NCI-H774 (cell line): Measurements from ENCODE around the gene SBNO2.
"Not testable (repeated sequence)": the region's sequence is repeated elsewhere in the genome, so short reads cannot be mapped to it uniquely, and the experiment has no call there.

Experiments
- DNase-seq: peaks from one replicate; lab custom pipeline; 2025; lab: John Stamatoyannopoulos, UW

Gene SBNO2

DNA sequence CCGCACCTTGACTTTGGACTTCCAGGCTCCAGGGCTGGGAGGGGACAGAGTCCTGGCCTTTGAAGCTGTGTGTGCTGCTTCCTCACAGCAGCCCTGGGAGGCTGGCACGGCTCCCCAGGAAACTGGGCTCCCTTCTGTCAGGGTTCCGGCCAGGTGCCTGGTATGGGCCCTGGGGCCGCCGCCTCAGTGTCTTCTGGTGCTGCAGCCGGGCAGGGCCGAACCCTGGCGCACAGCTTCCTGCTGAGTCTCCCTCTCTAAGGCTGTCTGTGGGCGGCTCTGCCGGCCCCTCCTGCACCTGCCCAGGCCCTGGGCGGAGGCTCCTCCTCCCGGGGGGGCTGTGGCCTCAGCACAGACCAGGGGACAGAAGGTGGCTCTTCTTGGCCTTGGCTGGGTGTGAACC lies 37.9 kb downstream of the SBNO2 start:
- DNase-seq: no peak

DNA sequence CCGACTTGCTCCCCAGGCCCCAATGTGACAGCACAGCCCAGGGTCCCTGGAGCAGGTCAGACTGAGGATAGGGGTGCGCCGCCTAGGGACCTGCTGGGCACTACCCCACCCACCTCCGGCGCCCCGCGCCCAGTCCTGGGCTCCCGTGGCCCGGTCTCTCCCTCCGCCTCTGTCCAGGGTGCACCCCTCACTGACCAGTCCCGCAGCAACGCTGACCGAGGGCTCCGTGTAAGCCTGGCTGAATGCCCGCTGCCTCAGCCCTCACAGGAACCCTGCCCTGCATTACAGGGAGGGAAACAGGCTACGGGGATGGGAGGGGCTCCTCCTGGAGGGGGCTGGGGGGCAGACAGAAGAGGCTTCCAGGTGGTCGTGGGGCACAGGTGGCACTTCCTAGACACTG lies 38.6 kb downstream of the SBNO2 start:
- DNase-seq: no peak

DNA sequence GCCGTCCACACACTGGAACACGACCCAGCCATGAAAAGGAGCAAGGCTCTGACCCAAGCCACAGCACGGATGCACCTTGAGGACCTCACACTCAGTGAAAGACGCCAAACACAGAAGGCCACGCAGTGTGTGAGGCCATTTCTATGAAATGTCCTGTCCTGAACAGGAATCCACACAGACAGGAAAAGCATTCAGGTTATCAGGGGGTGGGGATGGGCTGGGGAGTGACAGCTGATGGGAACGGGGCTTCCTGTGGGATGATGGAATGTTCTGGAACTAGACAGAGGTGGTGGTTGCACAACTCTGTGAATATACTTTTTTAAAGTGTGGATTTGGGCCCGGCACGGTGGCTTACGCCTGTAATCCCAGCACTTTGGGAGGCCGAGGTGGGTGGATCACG lies 39.6 kb downstream of the SBNO2 start:
- no peak for DNase-seq

DNA sequence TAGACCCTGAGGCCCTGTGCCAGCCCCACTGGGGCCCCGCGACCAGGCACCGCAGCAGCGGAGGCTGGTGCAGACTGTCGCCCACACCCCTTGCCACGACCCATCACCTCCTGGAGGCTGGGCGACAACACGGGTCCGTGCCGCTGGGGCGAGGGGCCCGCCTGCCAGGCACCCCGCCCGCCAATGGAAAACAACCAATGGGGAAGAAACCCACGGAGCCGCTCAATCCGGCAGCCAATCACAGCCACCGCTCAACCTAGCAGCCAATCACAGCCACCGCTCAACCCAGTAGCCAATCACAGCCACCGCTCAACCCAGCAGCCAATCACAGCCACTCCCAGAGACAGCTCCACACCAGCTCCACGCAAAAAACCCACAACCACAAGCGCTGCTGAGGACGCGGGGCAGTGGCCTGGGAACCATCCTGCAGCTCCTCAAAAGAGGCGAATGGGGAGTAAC lies 40.6 kb downstream of the SBNO2 start:
- DNase-seq: no peak

DNA sequence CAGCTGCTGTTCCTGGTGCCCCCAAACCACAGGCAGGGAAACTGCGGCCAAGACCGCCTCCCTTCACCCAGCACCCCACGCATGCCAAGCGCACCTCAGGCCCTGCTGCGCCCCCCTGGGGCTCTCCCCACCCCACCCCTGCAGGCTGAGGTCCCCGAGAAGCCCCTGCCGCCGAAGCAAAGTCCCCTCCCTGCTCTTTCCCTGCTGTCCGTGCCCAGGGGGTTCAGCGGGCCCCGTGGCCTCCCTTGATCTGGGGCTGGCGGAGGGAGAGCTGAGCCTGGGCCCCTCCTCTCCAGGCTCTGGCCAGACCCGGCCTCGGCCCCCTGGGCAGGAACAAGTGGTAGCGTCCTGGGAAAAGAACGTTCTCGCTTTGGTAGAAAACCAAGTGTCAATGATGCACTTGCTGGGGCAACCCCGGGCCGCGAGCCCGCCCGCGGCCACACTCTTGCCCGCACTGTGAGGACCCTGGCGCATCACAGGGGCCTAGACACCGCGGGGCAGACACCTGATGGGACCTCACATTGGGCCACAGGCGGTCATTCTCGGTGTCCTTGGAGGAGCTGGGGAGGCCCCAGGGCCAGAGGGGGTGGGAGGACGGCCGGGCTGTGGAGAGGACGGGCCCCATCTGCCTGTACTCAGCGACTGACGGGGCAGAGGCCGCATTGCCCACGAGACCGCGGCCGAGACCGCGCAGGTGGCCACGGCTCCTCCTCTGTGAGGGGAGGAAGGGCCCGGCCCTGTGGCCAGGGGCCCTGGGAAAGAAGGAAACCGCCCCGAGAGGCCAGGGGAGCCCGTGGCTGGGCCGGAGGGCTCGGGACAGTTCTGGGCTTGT lies 41.3 kb downstream of the SBNO2 start:
- DNase-seq: no peak

DNA sequence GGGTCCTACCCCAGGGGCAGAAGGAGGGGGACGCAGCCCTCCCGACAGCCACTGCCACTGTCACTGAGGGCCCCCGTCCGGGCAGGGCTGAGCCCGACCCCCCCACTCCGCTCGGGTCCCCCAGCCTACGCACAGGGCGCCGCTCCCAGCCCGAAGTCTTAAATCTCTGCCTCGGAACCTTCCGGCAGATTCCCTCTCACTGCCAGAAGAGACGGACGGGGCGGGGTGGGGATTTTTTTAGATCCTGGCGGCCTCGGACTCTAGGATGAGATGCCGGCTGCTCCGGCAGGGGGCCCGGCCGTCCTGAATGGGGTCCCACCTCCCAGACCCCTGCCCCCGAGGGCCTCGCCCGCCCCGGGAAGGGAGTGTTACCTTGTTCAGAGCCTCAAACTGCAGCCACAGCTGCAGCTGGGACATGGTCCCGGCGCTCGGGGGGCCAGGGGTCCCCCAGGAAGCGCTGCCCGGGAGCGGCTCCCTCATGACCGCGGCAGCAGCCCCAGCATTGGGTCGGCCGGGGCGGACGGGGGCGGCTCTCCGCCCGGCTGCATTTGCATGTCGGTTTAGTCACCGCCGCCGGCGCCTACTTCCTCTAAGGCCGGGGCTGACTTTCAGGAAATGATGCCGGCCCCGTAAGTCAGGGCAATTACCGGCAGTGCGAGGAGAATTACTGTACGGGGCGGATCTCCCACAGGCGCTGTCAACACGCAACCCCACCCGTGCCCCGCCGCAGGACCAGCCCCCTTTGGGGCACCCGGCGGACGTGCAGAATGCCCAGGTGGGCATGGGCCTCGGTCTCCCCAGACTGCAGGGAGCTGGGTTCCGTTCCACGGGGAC lies 42.1 kb downstream of the SBNO2 start:
- DNase-seq: peak; percentile 27

DNA sequence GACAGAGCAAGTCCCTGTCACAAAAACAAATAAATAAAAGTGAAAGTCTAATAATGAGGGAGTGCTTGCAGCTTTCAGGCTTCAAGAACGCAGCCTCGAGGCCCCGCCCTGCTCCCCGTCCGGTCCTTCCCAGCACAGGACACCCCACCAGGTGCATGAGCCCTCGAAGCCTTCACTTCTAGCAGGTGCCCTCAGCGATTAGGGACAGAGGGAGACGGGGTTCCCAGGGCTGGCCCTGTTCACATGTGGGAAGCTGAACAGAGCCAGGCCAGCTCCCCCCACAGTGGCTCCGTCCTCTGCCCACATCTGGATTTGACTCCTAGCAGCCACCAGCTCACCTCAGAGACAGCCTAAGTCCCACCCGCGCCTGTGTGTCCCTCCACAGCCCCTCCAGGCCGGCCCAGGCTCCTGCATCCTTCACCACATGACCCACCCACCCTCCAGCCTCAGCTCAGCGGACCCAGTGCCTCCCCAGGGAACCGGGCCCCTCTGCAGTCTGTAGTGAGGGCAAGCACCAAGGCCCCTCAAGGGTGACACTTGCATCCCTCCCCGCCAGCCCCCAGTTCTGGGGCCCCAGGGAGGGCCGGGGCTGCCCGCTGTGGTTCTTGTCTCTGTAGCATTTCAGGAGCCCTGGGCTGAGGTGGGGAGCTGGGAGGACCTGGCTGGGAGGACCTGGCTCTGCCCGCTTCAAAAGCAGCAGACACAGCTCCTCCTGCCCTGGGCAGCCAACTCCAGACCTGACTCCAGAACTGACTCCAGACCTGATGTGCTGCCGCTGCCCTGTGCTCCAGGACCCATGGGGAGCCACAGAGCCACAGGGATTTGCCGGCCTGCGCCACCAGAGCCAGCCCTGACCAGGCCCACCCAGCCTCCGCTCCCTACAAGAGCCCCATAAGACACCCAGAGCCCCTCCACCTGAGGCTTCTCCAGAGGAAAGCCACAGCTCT lies 43.0 kb downstream of the SBNO2 start:
- DNase-seq: no peak

DNA sequence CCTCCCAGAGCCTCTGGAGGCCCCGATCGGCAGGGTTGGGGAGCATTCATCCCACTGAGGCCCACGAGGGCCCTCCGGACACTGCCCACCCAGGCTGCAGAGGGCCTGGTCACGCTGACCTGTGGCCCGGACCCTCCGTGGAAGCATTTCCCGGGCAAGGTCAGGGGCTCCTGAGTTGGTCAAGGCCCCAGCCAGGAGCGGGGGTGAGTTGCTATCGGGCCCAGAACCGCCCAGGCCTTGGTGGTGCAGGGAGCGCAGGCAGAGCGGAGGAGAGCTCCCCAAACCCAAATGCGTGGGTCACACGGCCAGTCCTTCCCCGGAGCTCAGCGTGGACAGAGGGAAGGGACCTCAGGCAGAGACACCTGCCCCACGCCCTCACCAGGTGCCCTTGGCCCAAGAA lies 44.5 kb downstream of the SBNO2 start:
- no peak for DNase-seq

DNA sequence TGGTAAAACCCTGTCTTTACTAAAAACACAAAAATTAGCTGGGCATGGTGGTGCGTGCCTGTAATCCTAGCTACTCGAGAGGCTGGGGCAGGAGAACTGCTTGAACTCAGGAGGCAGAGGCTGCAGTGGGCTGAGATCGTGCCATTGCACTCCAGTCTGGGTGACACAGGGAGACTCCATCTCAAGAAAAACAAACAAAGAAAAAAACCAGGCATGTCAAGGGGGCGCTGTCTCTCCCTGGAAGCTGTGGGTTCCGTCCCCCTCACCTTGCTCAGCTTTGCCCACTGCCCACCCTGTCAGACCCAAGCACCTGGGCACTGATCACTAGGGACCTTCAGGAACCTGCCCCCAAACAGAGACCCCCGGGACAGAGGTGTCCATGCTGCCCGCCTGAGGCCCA lies 45.0 kb downstream of the SBNO2 start:
- not testable (repeated sequence) for DNase-seq

DNA sequence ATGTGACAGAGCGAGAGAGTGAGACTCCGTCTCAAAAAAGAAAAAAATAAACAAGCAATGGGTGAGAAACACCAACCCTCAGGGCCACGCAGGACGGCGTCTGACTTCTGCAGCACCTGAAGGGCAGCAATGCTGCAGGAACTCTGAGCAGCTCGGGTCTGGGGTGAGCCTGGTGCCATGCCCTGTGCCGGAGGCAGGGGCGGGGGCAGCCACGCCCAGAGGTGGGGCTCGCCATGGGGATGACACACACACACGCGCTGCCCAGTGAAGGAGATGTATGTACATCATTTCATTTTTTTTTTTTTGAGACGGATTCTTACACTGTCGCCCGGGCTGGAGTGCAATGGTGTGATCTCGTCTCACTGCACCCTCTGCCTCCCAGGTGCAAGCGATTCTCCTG lies 46.0 kb downstream of the SBNO2 start:
- DNase-seq: no peak

DNA sequence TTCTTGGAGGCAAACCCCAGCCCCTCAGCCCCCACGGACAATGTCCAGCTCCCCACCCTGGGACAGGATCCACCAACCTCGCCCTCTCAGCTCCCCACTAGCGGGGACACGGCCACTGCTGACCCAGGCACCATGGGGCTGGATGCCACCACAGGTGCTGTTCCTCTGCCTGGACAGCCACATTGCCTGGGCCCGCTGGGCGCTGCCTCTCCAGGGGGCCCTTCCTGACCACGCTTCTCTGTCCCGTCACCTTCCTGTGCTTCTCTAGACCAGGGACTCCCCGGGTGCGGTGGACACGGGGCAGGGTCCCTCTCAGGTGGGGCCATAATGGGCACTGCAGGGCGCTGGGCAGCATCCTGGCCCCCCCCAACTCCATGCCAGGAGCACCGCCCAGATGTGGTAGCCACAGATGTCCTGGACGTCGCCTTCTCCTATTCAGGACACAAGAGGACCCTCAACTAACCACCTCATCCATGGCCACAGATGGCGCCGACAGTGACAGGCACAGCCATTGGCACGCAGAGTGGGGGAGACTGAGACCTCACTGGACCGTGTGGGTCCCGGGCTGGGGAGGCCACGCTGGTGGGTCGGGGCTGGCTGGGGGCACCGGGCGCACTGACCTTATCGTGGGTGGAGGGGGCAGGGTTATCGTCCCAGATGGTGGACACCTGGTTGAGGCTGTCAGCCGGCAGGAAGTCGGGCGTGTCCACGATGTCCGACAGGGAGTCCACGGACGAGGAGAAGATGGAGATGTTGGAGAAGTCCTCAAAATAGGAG lies 46.9 kb downstream of the SBNO2 start:
- no peak for DNase-seq

DNA sequence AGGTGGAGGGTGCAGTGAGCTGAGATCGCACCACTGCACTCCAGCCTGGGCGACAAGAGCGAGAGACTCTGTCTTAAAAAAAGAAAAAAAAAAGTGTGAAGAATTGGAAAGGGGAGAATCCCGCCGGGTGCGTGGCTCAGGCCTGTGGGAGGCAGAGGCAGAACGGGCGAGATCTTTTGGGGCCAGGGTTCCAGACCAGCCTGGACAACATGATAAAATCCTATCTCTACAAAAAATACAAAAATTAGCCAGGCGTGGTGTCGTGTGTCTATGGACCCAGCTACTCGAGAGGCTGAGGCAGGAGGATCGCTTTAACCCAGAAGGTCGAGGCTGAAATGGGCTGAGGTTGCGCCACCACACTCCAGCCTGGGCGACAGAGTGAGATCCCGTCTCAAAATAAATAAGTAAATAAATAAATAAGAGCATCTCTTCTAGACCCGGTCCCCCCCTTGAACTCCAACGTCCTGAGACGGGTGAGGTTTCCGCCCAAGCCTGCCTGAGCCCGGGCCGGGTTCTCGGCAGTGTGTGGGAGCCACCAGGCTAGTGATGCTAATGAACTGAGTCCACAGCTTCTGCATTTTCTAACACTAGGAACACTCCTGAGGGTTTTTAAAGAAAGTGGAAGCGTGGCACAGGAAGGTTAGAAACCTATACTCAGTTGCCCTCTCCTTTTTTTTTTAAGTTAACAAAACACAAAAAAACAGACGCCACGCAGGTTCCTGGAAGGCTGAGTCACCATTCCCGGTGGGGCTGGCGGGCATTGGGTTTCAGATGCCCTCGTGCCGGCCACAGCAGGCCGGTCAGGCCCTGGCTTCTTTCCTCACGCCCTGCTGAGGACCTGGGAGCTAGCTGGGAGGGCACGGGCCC lies 48.2 kb downstream of the SBNO2 start:
- no peak for DNase-seq

DNA sequence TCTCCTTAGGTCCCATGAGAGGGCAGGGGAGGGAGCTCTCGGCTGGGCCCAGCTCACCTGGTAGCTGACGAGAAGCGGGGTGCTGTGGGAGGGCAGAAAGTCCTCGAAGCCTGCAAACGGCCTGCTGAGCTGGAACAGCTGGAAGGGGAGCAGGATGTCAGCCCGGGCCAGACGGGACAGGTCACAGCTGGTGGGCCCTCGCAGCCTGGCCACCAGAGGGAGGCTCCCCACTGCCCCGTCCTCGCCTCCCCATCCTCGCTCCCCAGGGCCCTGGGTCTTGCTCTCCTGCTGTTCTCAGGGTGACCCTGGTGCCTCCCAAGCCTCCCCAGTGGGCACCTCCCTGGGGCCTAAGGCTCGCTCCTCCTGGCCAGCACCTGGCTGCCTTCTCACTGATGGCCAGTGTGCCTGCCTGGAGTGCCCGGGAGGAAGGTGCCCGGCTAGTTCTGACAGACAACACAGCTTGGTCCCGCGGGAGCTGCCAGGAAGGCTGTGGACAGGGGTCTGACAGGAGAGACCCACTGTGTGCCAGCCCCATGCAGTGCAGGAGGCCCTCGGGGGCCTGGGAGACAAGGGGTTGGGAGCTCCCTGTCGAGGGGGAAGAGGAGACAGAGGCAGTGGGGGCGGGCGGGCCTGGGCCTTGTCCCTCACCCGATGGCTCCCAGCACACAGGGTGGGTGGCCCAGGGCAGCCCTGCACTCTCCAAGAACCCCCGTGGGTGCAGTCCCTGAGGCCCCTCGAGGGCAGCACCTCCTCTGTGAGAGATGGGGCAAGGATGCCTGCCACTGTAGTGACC lies 50.0 kb downstream of the SBNO2 start:
- DNase-seq: no peak

DNA sequence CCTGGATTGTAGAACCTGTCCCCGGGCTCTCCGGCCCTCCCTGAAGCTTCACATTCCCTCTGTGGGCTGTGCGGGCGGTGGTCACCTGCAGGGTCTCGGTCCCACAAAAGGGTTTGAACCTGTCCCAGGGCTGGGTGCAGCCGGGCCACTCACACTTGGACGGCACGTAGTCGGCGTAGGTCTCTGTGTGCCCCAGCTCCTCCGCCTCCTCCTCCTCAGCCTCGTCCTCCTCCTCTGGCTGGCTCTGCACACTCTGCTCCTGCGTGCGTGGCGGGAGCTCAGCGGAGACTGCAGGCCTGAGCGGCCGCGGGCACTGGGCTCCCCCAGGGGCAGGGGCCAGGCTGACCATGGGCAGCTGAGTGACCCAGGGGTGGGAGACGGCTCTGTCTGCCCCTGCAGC lies 50.7 kb downstream of the SBNO2 start:
- no peak for DNase-seq

DNA sequence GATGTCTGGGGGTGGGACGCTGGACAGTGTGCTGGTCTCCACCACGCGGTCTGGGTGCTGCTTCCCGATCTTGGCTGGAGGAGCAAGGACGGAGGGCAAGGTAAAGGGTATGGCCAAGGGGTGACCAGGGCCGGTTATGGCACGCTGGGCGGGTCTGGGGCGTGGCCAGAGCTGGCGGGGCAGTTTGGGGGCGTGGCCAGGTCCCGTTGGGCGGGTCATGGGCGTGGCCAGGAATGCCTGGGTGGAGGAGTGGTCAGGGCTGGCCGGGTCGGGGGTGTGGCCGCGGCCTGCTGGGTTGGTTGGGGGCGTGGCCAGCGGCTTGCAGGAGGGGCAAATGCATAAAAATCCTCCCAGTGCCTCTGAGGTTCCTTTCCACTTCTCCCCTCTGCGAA lies 51.1 kb downstream of the SBNO2 start:
- peak; percentile 12 for DNase-seq

DNA sequence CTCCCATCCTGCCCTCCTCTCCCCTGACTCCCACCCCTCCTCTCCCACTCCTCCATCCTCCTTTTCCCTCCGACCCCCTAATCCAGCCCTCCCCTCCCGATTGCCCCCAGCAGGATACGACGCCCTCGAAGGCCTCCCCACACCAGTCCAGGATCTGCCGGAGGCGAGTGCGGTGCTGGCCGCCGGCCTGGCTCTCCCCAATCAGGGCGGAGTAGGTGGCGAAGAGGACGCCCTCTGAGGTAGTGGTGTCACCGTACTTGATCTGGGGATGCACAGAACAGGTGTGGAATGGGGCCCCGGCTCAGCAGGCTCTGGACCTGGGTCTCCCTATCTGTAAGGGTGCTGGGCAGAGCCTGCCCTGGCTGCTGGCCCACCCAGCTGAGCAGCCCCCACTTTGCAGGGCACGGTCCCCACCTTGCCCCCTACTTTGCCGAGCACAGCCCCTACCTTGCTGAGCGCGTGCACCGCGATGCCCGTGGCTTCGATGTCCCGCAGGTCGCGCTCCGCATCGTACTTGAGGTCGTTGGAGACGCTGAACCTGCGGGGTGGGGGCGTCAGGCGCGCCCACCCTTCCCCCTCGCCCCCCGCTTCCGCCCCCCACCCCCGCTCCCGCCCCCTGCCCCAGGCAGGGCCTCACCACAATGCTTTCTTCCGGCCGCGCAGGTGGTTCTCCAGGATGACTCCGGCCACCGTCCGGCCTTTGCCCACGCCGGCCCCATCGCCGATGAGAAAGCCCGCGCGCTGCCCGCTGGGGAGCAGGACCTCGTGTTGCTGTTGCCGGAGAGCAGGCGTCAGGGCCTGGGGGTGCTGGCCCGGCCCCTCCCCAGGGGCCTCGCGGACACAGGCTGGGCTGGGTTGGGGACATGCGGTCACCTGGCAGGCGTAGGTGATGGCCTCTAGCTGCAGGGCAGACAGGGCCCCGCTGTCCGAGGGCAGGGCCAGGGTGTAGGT lies 51.8 kb downstream of the SBNO2 start:
- DNase-seq: no peak

DNA sequence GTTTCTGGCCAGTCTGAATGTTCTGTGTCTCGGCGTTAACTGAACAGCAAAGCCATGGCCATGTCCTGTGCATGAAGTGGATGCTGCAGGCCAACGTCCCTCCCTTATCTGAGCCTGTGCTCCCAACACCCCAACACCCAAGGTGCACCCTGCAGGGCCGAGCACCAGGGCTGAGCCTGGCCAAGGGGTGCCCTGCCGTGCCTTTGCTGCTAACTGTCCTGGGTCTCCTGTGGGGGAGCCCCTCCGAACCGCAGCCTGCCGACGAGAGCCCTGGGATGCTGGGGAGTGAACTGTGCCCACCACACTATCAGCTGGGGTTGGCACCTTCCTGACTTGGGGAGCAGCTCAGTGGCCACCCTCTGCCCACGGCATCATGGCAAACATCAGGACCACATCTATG lies 52.7 kb downstream of the SBNO2 start:
- DNase-seq: no peak

DNA sequence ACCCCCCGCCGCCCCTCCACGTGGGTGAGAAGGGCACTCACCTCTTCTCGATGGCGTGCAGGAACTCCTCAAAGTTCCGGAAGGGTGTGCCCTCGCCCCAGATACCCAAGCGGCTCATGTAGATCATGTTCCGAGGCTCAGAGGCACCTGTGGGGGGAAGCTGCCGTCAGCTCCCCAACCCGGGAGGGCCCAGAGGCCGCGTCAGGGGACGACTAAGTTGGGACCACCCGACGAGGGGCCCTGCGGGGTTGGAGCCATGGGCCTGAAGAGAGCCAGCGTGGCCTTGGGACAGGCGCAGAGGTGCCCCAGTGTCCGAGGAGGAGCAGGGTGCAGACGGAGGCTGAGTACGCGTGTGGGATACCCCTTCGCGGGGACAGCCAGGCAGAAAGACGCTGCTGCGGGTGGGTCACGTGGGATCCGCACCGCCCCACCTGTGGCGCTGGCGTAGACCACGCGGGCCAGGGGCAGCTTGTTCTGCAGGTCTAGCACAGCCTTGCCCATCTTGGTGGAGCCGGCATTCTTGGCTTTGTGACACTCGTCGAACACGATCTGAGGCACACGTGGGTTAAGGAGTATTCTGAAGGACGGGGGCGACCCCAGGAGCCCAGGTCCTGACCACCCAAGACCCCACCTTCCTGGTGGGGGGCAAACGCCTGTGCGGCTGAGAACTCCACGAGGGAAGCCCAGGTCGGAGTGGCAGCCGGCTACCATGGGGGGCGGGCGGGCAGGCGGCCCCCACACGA lies 54.4 kb downstream of the SBNO2 start:
- no peak for DNase-seq
